NCI-H446 treated with DMSO at 0.1 percent for 48 hours (cell line): ENCODE measurements around the gene MKLN1.

ENCODE experiments used
- DNase-seq: peaks from one replicate; lab custom pipeline; 2025; lab: John Stamatoyannopoulos, UW

Gene MKLN1

DNA sequence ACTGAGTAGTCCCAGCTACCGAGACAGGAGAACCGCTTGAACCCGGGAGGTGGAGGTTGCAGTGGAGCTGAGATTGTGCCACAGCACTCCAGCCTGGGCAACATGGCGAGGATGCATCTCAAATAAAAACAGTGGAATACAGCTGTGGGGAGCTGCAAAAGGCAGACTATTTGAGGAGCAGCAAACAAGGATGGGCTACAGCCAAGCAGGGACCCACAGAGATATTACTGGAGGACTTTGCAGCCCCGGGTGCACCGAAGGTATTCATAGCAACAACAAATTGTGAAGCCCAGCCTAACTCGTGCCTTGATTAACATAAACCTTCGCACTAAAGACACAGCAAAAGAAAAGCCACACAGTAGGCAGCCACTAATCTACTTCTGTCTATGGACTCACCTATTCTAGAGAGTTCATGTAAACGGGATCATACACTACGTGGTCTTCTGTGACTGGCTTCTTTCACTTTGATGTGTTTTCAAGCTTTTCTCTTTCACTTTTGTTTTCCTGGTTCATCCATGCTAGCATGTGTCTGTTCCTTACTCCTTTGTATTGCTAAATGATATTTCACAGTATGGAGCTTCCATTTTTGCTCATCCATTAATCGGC is 194.8 kb downstream of the MKLN1 start:
- no peak for DNase-seq

DNA sequence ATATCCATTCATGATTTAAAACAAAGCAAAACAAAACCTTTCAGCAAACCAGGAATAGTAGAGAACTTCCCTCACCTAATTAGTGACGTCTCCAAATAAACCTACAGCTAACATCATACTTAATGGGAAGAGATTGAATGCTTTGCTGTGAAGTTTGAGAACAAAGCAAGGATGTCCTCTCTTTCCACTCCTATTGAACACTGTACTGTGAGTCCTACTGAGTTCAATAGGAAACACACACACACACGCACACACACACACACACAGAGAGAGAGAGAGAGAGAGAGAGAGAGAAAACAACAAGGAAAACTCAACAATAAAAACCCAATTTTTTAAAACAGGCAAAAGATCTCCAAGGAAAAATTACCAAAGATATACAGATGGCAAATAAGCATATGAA is 196.4 kb downstream of the MKLN1 start:
- no peak for DNase-seq

DNA sequence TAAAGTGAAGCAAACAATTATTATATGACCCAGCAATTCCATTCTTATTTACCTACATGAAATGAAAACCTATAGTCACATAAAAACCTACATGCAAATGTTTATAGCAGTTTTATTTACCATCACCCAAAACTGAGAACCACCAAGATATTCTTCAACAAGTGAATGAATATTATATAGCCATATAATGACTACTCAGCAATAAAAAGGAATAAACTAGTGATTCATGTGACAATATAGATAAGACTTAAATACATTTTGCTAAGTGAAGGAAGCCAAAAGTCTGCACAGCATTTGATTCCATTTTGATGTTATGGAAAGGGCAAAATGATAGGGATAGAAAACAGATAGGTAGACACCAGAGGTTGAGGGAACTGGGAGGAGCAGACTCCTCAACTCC is 197.0 kb downstream of the MKLN1 start:
- no peak for DNase-seq

DNA sequence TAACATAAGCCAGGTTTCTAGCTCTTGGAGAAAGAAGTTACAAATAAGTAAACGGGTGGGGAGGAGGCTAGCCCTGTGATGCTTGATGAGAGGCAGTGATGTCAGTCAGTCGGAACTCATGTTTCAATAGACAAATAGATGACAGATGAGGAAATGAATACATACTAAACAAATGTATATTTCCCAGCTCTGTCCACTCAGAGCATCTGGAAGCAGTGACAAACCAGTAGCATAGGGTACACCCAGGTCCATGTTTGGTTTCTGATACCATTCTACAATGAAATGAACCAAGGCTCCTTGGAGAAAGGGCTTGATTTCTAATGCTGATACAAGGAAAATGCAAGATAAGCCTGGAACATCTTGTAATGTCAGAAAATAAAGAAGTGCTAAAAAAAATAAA is 198.1 kb downstream of the MKLN1 start:
- no peak for DNase-seq

DNA sequence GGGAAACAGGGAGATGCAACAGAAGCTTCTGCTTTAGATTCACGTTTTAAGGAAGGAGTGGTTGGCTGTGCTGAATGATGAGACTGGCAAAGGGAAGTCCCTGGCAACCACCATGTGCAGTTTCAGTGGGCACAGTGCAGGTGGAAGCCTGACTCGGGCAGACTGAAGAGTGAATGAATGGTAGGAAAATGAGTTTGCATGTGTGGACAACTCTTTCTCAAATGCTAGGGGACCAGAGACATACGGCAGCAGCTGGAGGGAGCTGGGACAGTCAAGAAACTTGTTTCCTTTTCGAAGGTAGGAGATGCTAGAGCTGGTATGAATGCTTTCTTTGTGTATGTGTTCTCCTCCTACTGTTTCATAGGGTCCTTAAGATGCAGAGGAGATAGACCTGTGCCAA is 199.8 kb downstream of the MKLN1 start:
- no peak for DNase-seq

DNA sequence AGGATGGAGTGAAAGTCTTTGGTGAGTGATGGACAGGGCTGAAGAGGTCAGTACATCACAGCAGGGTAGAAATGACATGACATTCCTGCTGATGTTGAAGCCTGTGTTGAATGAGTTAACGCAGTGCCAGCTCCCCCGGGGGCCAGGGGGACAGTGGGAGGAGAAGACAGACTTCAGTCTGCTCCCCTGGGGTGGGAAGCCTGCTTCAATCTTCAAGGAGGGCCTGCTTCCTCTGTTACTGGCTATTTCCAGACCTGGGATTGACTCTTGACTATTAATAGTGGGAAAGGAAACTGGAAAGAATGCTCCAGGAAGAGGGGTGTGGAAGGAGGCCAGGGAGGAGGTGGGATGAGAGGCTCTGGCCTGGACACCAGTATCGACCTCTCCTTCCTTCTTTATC is 201.5 kb downstream of the MKLN1 start:
- DNase-seq: no peak

DNA sequence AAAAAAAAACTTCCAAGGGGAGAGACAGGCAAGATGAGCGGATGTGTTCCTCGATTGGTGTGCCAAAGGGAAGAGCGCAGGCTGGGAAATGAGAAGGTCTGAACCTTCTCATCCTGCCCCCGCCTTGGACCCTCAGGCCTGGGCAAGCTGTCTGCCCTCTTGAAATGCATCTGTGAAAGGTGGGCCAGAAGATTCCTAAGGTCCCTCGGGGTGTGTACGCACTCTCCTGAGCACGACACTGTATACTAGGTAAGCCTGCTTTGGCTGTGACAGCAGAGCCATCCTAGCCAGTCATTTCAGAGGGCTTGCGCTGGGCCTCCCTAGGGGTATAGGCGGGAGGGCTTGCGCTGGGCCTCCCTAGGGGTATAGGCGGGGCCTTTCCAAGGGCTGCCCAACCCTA is 201.9 kb downstream of the MKLN1 start:
- no peak for DNase-seq

DNA sequence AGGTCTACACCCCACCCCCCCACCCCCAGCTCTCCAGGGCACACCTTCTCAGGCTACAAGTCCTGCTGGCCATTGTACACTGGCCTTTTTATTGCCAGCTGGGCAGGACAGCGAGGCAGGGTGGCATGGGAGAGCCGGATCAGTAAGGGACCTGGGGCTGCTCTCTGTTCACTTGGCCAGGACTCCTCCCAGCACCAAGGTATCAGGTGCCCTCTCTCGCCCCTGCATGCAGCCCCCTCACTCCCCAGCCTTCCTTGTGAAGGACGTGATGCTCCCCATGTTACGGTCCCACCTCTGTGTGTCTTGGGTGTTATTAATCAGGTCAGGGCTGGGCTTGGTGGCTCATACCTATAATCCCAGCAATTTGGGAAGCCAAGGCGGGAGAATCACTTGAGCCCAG is 202.5 kb downstream of the MKLN1 start:
- no peak for DNase-seq

DNA sequence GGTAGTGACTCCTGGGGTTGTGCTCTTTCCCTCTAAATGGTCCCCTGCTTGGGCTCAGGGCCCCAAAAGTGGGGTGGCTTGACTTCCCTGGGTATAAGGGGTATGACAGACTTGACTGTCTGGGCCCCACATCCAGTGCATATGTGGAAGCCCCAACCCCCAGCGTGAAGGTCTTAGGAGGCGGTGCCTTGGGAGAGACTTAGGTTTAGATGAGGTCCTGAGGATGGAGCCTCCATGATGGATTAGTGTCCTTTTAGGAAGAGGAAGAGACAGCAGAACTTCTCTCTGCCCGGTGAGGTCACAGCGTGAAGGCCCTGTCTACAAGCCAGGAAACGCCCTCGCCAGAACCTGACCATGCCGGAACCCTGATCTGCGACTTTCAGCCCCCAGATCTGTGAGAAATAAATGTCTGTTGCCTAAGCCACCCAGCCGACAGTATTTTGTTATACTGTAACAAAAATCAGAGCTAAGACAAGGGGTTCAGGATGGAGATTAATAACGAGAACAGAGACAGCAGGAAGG is 205.0 kb downstream of the MKLN1 start:
- no peak for DNase-seq

DNA sequence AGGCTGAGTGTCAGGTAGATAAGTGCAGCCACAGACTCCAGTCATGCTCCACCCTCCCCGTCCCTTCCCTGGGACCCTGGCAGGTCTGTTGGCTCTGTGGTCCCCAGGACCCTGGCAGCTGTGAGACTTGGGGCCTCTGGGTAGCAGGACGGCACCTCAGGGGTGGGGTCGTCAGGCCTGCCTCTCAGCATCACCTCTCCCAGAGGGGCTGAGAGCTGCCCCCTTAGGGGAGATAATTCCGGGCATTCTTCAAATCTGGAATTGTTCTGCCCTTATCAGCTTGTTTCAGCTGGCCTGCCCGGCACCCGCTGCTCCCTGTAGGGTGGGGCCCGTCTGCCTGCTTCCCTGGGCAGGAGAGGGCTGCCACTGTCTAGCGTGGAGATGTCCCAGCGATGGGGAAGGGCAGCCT is 205.5 kb downstream of the MKLN1 start:
- no peak for DNase-seq

DNA sequence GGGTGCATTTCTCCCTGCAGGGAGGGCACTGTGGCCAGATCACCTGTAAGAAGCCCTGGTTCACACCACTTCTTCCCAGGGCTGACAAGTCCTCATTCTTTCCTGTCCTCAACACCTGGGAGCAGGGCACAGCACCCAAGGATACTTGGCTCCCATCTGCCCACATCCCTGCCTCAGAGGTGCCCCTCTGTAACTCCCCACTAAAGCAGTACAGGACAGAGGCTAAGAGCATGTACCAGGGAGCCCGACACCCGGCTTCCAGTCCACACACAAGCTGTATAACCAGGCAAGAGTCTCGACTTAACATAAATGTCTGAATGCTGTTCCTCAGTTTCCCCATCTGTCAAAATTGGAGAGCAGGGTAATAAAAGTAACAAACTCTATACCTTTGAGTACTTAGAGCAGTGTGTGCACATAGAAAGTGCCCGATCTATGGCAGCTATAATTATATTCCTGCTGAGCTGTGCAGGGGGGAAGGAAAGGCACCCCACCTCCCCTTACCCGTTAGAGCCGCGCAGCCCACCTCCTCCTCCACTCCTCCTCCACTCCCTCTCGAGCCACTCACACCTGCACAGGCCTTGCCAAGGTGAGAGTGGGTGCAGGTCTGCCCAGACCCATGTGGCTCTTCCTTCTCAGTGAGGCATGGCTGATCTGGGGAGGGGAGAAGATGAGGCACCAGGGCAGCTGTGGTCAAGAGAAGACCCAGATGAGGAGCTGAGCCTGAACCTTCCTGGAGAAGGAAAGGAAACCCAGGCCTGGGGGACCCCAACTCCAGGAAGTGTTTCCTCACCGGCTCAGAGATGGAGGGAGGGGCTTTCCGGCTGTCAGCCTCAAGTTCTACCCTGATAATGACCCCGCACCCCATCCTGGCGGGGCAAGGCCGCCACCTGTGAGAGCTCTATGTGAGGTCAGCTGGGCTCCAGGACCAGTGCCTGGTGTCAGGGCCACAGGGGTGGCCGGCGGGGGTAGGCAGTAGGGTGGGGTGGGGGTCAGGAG is 206.2 kb downstream of the MKLN1 start:
- no peak for DNase-seq

DNA sequence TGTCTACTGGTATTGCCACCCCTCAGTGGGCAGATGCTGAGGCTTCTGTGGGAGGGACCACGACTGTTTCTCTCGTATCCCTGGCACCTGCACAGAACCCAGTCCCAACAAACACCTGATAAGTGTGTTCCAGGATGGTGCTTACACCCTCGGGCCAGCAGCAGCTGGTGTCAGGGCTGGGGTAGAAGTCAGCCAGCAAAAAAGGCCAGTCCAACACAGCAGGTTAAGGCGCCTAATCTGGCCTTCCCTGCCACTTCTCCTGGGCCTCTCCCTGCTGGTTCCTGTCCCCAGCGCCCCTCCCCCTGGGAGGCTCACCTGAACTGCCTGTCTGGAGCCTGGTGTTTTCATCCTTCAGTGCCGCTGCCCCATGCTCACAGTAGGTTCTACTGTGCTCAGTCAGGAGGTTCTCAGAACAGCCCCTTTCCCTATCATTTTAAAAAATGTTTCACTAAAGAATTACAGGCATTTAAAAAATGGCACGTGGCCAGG is 208.7 kb downstream of the MKLN1 start:
- no peak for DNase-seq

DNA sequence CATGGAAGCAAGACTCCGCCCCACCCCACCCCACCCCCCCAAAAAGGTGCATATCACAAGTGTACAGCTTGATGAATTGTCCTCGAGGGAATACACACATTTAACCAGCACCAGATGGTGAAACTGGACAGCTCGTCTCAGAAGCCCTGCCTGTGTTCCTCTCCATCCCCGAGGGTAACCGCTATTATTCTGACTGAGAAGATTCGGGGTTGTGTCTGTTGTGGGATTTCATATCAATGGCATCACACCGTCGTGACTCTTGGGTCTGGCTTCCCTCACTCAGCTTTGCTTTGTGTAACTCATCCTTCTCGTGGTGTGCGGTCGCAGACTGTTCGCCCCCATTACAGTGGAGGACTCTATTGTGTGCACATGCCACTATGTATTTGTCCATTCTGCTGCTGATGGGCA is 209.9 kb downstream of the MKLN1 start:
- DNase-seq: no peak

DNA sequence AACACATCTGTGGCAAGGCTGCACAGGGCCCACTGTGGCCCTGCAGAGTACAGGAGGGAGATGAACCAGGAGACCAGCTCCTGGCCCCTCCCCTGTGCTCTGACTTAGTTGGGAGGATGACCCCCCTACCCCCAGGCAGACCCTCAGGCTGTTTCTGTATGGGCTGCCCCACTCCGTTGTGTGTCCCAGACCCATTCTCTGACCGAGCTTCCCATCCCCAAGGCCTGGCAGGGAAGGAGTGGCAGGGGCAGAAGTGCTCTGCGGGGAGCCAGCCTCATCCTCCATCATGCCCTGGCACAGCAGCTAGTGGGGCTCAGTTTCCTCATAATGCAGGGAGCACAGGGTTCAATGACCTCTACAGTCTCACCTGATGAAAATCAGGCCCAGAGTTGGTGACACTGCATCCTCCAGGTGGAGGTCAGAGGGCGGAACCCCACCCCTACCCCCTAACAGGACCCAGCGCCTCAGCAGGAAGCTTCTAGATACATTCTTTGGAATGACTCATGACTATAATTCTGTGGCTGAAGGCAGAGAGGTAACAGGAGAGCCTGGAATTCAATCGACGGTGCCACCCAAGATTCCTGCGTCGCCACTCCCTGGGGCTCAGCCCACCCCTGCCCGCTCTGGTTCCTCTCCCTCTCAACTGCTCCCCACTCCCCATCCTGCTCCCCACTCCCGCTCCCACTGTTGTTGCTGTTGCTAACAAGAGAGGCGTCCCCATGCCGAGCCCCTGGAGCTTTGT is 210.6 kb downstream of the MKLN1 start:
- DNase-seq: no peak

DNA sequence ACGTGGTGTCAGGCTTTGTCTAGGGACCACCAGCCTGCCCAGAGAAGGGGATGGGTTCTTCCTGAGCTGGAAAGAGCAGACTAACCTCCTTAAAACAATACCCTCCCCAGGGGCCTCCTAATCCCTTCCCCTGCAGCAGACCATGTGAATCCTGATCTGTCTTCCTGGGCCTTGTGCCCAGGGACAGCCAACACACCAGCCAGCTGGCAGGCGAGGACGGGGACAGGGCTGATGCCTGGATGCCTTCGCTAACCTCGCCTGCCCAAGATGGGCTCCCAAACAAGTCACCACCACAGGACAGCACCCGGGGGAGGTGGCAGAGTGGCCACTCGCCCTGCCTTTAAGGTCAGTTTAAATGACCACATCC is 211.1 kb downstream of the MKLN1 start:
- peak; percentile 16 for DNase-seq

DNA sequence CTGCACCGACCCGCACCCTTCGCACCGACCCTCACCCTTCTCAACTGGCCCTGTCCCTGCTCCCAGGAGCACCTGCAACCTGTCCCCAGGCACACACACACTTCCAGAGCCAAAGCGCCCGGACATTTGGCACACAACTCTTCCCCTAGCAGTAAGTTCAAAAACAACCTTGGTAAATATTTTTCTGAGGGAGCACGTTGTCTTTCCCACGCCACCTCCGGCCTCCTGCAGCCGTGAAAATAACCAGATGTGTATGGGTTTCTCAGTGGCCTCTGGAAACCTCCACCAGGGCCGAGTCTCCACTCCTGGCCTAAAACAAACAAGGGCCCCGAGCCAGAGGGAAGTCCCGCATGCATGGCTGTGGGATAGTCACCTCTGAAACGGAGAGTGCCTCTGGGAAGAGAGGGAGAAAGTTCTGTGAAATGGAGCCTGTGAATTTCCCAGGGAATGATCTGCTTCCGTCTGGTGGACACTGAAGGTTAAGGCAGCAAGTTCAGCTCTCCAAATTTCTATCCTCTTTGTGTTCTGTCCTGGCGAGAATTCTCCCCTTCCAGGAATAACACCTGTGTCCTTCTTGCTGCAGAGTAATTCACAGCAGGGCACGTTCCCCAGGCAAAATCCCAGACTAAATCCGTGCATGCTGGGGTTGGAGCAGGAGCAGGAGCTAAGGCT is 213.0 kb downstream of the MKLN1 start:
- DNase-seq: no peak

DNA sequence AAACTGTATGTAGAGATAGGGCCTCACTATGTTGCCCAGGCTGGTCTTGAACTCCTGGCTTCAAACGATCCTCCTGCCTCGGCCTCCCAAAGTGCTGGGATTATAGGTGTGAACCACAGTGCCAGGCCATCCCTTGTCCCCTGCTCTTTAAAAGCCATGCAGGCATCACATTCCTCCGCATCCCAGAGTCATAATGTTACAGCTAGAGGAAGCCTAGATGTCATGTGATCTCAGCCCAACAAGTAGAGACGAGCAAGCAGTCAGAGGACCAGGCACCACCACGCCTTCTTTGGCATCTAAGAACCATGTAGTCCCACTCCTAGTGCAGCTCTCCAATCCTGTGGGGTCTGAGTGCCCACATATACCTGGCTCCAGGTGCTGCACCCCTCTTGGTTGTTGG is 215.6 kb downstream of the MKLN1 start:
- DNase-seq: no peak

DNA sequence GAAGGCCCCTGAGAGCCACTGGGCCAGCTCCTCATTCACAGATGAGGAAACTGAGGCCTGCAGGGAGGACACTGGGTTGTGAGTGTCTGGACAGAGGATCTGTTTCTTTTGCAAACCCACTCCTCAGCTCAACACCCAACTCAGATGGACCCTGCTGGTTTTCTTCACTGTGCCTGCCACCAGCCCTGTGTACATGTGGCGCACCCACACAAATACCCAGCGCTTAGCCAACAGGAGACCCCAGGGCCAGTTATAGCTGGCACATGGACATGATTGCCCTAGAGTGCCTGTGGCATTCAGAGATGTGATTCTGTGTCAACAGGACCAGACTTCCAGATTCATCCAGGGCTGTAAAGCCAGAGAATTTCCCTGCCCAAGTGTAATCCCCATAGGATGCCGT is 216.3 kb downstream of the MKLN1 start:
- DNase-seq: no peak

DNA sequence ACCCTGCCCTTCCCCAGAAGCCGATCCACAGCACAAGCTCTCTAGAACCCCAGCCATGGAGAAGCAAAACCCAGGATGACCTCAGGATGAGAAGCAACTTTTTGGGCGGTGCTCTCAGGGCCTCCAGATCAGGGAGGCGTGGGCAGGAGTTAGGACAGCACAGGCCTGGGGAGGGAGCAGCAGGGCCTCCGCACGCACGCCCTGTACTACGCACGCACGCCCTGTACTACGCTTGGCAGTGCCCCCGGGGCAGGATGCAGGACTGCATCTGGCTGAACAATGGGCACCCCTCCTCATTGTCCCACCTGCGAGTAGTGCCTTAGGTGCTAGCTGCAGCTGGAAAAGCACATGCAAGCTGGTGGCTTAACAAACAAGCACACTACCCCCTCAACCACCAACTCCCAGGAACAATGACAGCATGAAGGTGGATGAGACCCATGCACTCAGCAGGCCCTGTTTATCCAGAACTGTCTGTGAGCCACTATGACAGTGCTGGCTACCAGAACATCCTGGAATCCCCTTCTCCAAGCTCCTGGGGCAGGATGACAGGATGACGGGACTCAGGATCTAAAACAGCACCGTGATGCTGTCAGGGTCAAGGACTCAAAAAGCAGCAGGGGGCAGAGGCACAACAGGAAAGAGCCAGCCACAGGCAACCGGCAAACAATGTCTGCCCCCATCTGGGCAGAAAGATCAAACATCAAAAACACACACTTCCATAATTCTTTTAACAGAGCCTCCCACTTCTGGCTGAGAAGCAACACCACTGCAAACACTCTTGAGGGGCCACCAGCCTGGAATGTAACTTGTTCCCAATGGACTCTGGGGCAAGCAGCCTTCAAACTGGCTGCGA is 217.0 kb downstream of the MKLN1 start:
- no peak for DNase-seq

DNA sequence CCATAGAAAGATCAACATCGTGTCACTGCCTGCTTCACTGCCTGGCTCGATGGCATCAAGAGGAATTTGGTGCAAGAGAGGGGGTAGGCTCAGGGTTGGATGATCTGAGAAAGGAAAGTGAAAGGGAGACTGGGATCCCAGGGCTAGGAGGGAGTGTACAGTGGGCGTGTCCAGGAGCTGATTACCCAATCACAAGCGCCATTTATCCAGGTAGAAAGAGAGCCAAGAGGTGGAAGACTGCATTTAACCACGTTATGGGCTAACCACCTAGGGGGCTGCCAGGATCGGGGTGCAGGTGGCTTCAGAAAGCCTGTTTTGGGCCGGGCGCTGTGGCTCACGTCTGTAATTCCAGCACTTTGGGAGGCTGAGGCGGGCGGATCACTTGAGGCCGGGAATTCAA is 218.4 kb downstream of the MKLN1 start:
- no peak for DNase-seq
